ENCODE measurements around the gene ATP10D.

DNA sequence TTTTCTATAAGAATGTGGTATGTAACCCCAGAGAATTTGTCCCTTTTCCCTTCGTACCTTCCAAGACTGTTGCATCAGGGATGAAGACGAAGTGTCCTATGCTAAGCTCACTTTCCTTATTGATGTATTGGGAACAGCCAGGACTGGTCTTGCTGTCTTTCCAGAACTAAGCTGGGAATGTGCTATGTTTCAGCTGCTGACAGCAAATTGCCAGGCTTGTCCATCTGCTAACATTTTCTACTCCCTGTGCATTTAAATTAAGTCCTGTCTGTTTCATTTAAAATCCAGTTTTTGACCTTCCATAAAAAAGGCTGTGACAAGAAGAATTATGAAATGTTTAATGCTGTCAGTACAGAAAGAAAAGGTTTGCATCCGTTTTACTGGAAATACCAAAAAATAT, 87.9 kb downstream of the ATP10D start:
- TF ChIP-seq EZH2 (IDR thresholded peaks at IDR 0.05; ENCODE audit: low read length, unreplicated experiment), result no peak
- no peak for TF ChIP-seq CTCF (conservative IDR thresholded peaks at IDR 0.05; ENCODE audit: low read depth, low read length)
